ENCODE data around the gene ACTN3.
"Not testable (repeated sequence)": the region's sequence is repeated elsewhere in the genome, so short reads cannot be mapped to it uniquely, and the experiment has no call there.

The ACTN3 gene

GRCh38 chr11:66567787-66568123 is 21.1 kb downstream of the ACTN3 start:
- DNase-seq = no peak

- peak; percentile 58 for DNase-seq
Observed at GRCh38 chr11:66568124-66568916, 21.6 kb downstream of the ACTN3 start, which contains the start of gene CTSF. CTSF (minus strand) TSS chr11:66568606; CDS start chr11:66568486, 120 bp downstream.

GRCh38 chr11:66569076-66569475 is 22.4 kb downstream of the ACTN3 start:
- no peak for DNase-seq

DNA sequence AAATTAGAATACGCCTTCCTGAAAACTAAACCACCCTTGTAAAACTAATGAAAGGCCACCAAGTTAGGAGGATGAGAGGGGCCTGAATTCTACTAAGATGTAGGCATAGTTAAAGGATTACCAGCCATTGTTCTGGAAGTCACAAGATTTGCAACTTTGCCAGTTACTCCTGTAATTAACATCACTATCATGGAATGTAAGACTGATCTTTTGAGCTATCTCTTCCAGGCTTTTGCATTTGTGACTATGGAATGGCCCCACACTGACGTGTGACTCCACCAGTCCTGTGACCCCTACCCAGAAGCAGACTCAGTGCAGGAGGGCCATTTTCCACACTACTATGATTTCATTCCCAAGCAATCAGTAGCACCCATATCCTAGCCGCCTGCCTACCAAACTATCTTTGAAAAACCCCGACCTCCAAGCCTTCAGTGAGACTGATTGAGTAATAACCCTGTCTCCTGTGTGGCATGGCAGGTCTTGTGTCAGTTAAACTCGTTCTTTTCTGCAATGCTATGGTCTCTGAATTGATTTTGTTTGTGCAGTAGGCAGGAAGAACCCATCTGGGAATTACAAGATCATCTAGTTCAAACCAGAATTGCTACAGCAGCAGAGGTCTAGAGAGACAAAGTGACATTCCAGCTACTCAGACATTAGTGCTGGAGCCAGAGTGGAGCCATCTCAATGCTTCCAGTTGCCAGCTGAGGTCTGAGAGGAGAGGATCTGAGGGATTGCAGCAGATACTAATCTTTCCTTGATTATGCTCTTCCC is 23.6 kb downstream of the ACTN3 start:
- no peak for DNase-seq

GRCh38 chr11:66570850-66571180 is 24.1 kb downstream of the ACTN3 start:
- no peak for DNase-seq

DNA sequence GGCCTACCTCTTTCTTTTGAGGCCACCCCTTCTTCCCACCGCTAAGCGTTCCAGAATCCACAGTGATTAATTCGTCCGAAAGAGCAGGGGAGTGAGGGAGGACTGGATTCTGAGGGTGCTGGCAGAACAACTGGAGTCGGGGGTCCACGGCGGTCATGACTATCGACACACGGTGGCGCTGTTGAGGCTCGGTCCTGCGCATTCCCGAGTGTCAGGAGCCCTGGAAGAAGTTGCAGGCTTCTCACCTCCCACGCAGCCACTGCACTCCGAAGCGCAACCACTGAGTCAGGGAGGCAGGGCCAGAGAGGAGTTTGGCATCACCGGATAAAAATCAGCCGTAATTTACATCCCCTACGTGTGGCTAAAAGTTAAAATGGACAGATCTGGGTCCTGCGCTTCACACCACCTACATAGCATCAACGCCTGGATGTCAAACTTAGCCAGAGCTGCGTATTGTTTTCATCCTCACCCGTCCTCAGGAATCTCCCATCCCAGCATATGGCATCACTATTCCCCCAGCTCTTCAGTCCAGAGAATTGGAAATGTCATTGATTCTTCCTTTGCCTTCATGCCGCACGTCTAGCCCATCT is 32.4 kb downstream of the ACTN3 start:
- peak; percentile 76 for DNase-seq

- DNase-seq = no peak
Observed at GRCh38 chr11:66580803-66581202, 34.1 kb downstream of the ACTN3 start.

- DNase-seq = no peak
Observed at GRCh38 chr11:66581261-66581660, 34.6 kb downstream of the ACTN3 start.

DNA sequence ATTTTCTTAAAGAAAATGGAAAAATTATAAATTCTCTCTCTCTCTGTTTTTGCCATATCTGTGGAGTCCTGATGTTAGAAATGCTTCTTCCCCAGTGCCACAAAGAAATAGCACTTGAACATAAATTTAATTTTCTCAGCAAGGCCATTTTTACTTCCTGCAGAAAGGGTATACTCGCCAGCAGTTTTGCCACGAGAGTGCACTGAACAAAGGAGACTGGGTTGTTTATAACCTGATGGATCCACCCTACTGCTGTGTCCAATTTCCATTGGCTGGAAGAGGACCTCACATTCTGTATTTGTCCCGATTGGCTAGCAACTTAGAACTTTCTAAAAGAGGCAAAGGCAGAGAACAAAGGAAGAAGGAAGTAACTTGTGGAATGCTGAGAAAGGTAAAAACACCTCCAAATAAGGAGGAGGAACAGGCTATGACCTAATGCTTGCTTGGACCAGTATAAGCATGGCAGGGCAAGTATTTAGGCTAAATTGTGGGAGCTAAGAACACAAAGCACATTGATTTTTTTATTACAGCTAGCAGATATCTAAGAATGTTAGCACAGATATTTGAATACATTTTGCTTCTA is 36.0 kb downstream of the ACTN3 start:
- not testable (repeated sequence) for DNase-seq

- DNase-seq = not testable (repeated sequence)
Observed at GRCh38 chr11:66585447-66585846, 38.7 kb downstream of the ACTN3 start.

DNA sequence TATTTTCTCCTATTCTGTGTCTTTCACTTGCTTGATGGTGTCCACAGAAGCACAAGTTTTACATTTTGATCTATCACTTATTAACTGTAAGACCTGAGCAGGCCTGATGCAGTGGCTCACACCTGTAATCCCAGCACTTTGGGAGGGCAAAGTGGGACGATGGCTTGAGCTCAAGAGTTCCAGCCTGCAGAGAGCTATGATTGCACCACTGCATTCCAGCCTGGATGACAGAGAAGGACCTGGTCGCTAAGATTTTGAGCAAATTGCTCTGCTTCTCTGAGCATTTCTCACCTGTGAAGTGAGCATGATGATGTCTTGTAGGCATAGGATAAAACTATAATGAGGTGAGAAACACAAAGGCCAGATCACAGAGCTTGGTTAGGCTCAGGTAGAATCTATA is 39.4 kb downstream of the ACTN3 start:
- no peak for DNase-seq

GRCh38 chr11:66589315-66589714 is 42.6 kb downstream of the ACTN3 start:
- DNase-seq = not testable (repeated sequence)

GRCh38 chr11:66589996-66590675 is 43.4 kb downstream of the ACTN3 start:
- DNase-seq = no peak

DNA sequence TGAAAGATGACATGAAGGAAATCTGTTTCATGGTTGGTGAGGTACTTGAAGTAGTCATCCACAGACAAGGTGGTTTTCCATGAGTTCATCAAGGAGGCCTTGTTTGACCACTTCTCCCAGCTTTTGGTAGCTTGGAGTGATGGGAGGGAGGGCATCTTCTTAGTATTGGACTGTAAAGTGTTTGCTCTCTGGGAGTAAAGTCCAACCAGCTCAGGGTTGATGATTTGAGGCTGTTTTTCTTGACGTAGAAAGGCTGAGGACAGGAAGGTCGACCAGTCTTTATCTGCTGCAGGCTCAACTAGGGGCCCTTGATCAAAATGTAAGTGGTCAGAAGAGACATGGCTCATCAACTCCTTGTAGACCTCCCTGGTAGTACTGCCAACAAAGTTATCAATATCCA is 44.5 kb downstream of the ACTN3 start:
- no peak for DNase-seq

DNA sequence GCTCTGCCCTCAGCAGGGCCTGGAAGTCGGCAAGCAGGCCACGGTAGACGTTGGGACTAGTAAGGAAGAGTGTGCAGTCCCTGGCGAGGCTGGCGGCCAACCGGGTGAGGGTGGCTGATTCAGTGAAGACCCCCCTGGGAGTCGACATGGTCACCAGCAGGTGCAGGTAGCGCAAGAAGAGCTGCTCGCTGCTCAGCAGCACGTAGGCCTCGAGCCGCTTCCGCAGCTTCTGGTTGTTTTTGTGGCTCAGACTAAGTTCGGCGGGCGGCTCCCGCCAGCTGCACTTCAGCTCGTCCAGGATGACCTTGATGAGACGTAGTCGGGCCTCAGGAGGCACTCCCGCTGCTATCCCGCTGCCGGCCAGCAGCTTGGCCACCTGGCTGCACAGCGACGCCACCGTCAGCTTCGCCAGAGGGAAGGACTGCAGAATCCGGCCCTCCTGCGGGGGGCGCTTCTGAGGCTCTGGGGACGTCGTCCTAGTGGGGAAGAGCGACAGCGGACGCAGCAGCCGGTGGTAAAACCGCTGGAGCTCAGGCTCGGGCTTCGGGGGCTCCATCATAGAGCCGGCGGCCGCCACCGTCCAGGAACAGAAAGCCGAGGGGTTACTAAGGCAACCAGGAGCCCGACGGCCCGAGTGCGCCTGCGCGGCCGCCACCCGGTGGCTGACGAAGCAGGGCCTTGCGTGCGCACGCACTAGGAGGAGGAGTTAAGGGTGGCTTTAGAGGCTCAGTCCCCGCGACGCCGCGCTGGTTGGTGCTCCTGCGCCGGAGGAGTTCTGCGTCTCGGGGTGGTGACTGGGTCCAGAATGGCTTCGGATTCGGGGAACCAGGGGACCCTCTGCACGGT is 46.0 kb downstream of the ACTN3 start, which contains the start of the genes CCDC87 and CCS:
CCDC87 (minus strand) TSS at position 607 of the 846 bp plus-strand sequence; CDS start at position 559, 48 bp downstream.
CCS (plus strand) TSS at position 729 of the 846 bp plus-strand sequence; CDS start at position 806, 77 bp downstream.
- DNase-seq = peak; percentile 99

- DNase-seq = no peak
Observed at GRCh38 chr11:66593303-66593635, 46.6 kb downstream of the ACTN3 start.

DNA sequence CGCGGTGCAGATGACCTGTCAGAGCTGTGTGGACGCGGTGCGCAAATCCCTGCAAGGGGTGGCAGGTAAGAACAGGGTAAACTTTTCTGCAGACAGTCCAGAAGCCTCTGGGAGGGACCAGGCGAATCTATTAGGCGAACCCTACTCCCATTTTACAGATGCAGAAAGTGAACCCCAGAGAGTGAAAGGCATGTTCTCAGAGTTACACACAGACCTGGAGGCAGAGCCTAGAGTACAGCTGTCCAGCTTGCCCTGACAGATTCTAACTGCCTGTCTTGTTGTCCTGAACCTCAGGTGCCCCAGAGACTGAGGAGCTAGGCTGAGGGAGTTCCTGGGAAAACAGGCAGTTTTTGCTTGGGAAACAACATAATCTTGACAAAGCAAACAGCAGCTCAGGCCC is 46.9 kb downstream of the ACTN3 start:
- no peak for DNase-seq

DNA sequence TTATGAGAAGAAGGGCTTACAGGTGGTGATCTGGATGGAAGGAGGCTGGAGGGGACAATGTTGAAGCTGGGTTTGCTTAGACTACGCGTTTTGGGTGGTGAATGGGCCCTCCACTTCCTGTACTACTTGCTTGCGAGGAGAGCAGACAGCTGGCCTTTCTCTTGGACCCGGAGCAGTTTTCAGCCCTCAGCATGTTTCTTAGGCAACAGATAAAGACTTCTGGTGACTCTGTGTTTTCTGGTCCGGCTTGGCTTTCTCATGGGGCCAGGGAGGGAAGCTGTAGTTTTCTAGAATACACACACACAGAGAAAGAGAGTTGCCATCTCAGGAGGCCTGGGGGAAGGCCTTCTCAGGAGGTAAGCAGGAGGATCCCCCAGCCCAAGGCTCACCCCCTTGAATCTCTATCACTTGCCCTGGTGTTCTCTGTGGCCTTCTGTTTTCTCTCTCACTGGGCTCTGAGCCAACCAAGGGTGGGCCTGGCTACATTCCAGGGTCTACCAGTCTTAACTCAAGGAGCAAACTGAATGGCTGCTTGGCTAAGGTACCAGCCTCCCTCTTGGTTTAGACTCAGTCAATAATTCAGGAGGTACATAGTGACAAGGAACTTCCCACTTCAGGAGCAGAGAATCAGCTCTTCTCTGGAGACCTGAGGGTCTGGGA is 48.7 kb downstream of the ACTN3 start:
- no peak for DNase-seq

DNA sequence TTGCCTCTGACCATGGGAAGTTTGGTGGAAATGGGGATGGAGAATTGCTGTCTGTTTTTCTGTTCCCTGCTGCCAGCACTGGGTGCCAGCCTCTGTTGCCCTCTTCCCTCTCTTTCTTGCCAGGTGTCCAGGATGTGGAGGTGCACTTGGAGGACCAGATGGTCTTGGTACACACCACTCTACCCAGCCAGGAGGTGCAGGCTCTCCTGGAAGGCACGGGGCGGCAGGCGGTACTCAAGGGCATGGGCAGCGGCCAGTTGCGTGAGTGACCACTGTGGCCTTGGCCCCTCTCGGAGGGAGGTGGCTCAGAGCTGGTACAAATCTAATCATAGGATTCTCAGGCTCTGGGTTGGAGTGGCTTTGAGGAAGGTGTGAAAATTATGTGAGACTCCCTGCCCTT is 52.3 kb downstream of the ACTN3 start:
- DNase-seq = no peak

- DNase-seq = no peak
Observed at GRCh38 chr11:66600219-66600618, 53.5 kb downstream of the ACTN3 start.

DNA sequence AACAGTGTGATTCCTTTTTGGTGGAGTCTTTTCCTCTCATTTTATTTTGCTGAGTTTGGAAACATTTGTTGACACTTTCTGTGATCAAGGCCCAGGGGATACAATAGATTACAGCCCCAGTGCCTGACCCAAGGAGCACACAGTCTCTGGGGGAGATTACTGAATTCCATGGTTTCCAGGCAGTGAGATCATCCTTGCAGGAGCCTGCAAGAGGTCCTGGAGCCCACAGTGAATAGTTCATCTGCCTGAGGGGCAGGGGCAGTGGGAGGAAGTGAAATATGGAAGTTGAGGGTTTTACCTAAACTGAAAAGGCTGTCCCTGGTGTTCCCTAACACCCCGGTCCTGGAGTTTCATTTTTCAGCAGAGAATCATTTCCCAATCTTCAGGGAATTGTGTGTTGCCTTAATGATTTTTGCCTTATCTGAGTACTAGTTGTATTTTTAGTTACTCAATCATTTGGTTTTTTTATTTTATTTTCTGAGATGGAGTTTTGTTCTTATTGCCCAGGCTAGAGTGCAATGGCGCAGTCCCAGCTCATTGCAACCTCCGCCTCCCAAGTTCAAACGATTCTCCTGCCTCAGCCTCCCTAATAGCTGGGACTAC is 54.0 kb downstream of the ACTN3 start:
- no peak for DNase-seq
